HepG2 (cell line): Measurements from ENCODE around the gene KRTAP10-5. TPM values are rescaled to one million over a fixed set of nuclear protein-coding genes. Genes with fewer than 3 reads are reported as not detected.

Experiments used
- AHR ChIP-seq: IDR thresholded peaks from 2 replicates; pipeline ENCODE4 v1.6.1; 2018; ENCODE audit warnings: missing genetic modification reagents, missing compliant biosample characterization
- BCL3 ChIP-seq: sonication (generic); formaldehyde crosslinking; IDR thresholded peaks from 2 replicates; pipeline ENCODE4 v1.5.1; 2020; ENCODE audit warnings: mild to moderate bottlenecking, missing genetic modification reagents, moderate library complexity
- GFI1 ChIP-seq: sonication (generic); formaldehyde crosslinking; IDR thresholded peaks from 2 replicates; pipeline ENCODE4 v1.5.0; 2020; ENCODE audit warnings: missing genetic modification reagents, mild to moderate bottlenecking, borderline replicate concordance
- MBD4 ChIP-seq: IDR thresholded peaks from 2 replicates; pipeline ENCODE4 v1.6.1; 2012; ENCODE audit warnings: low read length, inconsistent platforms, borderline replicate concordance
- NFKB2 ChIP-seq: sonication (generic); formaldehyde crosslinking; IDR thresholded peaks from 2 replicates; pipeline ENCODE4 v1.4.0; 2020; ENCODE audit warnings: missing genetic modification reagents, borderline replicate concordance
- PAX8 ChIP-seq: sonication (generic); formaldehyde crosslinking; IDR thresholded peaks from 2 replicates; pipeline ENCODE4 v1.8.0; 2022; ENCODE audit warnings: mild to moderate bottlenecking, missing genetic modification reagents, borderline replicate concordance
- SMAD3 ChIP-seq: sonication (generic); formaldehyde crosslinking; IDR thresholded peaks from 2 replicates; pipeline ENCODE4 v1.4.0; 2020; ENCODE audit warnings: missing genetic modification reagents
- SP4 ChIP-seq: sonication (generic); formaldehyde crosslinking; IDR thresholded peaks from 2 replicates; pipeline ENCODE4 v1.8.1; 2023; ENCODE audit warnings: mild to moderate bottlenecking, missing genetic modification reagents
- UBTF ChIP-seq: sonication (generic); formaldehyde crosslinking; IDR thresholded peaks from 2 replicates; pipeline ENCODE4 v1.4.0; 2020; ENCODE audit warnings: mild to moderate bottlenecking, missing genetic modification reagents
- ZBTB26 ChIP-seq: IDR thresholded peaks from 2 replicates; pipeline ENCODE4 v1.6.1; 2016; ENCODE audit warnings: missing compliant biosample characterization, missing genetic modification reagents, borderline replicate concordance
- ZNF281 ChIP-seq: sonication (generic); formaldehyde crosslinking; IDR thresholded peaks from 2 replicates; pipeline ENCODE4 v1.4.0; 2020; ENCODE audit warnings: missing genetic modification reagents, borderline replicate concordance
- ZNF367 ChIP-seq: sonication (generic); formaldehyde crosslinking; IDR thresholded peaks from 2 replicates; pipeline ENCODE4 v1.4.0; 2020; ENCODE audit warnings: missing genetic modification reagents, borderline replicate concordance
- ZNF431 ChIP-seq: sonication (generic); formaldehyde crosslinking; IDR thresholded peaks from 2 replicates; pipeline ENCODE4 v1.9.0; 2022; ENCODE audit warnings: missing genetic modification reagents, low read depth, mild to moderate bottlenecking, borderline replicate concordance
- ZNF550 ChIP-seq: sonication (generic); formaldehyde crosslinking; IDR thresholded peaks from 2 replicates; pipeline ENCODE4 v1.4.0; 2020; ENCODE audit warnings: mild to moderate bottlenecking, missing genetic modification reagents, borderline replicate concordance
- ZNF564 ChIP-seq: sonication (generic); formaldehyde crosslinking; IDR thresholded peaks from 2 replicates; pipeline ENCODE4 v1.8.1; 2023; ENCODE audit warnings: mild to moderate bottlenecking, missing genetic modification reagents
- ZNF570 ChIP-seq: sonication (generic); formaldehyde crosslinking; IDR thresholded peaks from 2 replicates; pipeline ENCODE4 v1.4.0; 2020; ENCODE audit warnings: mild to moderate bottlenecking, missing genetic modification reagents, borderline replicate concordance
- ZNF768 ChIP-seq: sonication (generic); formaldehyde crosslinking; IDR thresholded peaks from 2 replicates; pipeline ENCODE4 v1.4.0; 2020; ENCODE audit warnings: missing genetic modification reagents
- ZNF777 ChIP-seq: sonication (generic); formaldehyde crosslinking; IDR thresholded peaks from 2 replicates; pipeline ENCODE4 v1.4.0; 2020; ENCODE audit warnings: missing genetic modification reagents
- ZSCAN20 ChIP-seq: sonication (generic); formaldehyde crosslinking; IDR thresholded peaks from 2 replicates; pipeline ENCODE4 v1.4.0; 2020; ENCODE audit warnings: missing genetic modification reagents, mild to moderate bottlenecking, borderline replicate concordance
- ZZZ3 ChIP-seq: sonication (generic); formaldehyde crosslinking; IDR thresholded peaks from 2 replicates; pipeline ENCODE4 v1.4.0; 2020; ENCODE audit warnings: missing genetic modification reagents, mild to moderate bottlenecking, borderline replicate concordance
- polyA plus RNA-seq, 8 experiments: library from polyadenylated mRNA; depleted of rRNA in 3 of 8; stranded (reverse) in 7 of 8; unstranded in 1 of 8; fragments of >200 nt; fragmentation: Illumina TruSeq in 4 of 8; extraction: Trizol in 4 of 8; gene quantifications; 2 replicates each; pipeline versions ENCODE4 v1.2.1 to v1.2.3, GENCODE V29; 2011 to 2016; ENCODE audit warnings: low read depth in 4 of 8, missing spikeins in 1 of 8, mixed read lengths in 1 of 8; ENCODE audit not compliant: insufficient read depth in 1 of 8
- total RNA-seq, 5 experiments: library from RNA; depleted of rRNA; stranded (reverse); fragments of >200 nt; fragmentation: Illumina TruSeq; extraction: Trizol; gene quantifications; 2 replicates each; pipeline ENCODE4 v1.2.3, GENCODE V29; 2016; ENCODE audit warnings: low read depth in 1 of 5

Gene KRTAP10-5
- total and polyA plus RNA-seq, 2 of the 13 experiments (the other 11 are each of a cell fraction or from before 2014, with no cell fraction given) = not detected

- TF ChIP-seq ZZZ3 (CRISPR knock-in tag) (no peak), ZNF431 (CRISPR knock-in tag) (0 out of 2 replicates have a peak, but pooled peaks have one; percentile 61), SMAD3 (no peak), NFKB2 (peak; percentile 80; the same call in 1 of the 2 replicates), ZNF768 (CRISPR knock-in tag) (no peak), UBTF (peak; percentile 92), ZBTB26 (CRISPR knock-in tag) (peak; percentile 56; the same call in 1 of the 2 replicates), ZNF570 (CRISPR knock-in tag) (no peak), ZNF777 (CRISPR knock-in tag) (no peak), GFI1 (no peak), ZNF281 (peak; percentile 39; the same call in 1 of the 2 replicates), ZNF367 (CRISPR knock-in tag) (no peak), PAX8 (CRISPR knock-in tag) (no peak), MBD4 (no peak), AHR (CRISPR knock-in tag) (no peak), ZNF564 (peak; percentile 91), BCL3 (CRISPR knock-in tag) (no peak), ZSCAN20 (CRISPR knock-in tag) (no peak), SP4 (CRISPR knock-in tag) (no peak), ZNF550 (CRISPR knock-in tag) (no peak)
Measured at GRCh38 chr21:44593598-44594405, 13.4 kb upstream of the KRTAP10-5 start (continued).
